Astrocyte of the cerebellum (primary cell): ENCODE data around the gene DIAPH3.

ENCODE experiments used
- DNase-seq: peaks from one replicate; pipeline ENCODE4 v3.0.0-alpha.2; 2011; ENCODE audit warnings: low read depth
- H3K4me3 ChIP-seq: 2 replicates; pipeline ENCODE4 v1.5.1; 2011; ENCODE audit warnings: mild to moderate bottlenecking, low read depth, low read length, moderate library complexity
- CTCF ChIP-seq: IDR thresholded peaks from 2 replicates; pipeline ENCODE4 v1.5.1; 2012; ENCODE audit warnings: low read length, low read depth, moderate library complexity, mild to moderate bottlenecking; ENCODE audit errors: missing control alignments
- in situ Hi-C: cut with HindIII; loops from 2 replicates; pipeline ENCODE4 v1.10.0; 2017; ENCODE audit warnings: low sequenced_read_pairs

The DIAPH3 gene

GRCh38 chr13:59963827-59964226 is 199.9 kb downstream of the DIAPH3 start:
- H3K4me3 ChIP-seq = no peak overlapping the region
- no peak for TF ChIP-seq CTCF
- in situ Hi-C loops = no loop called here
- DNase-seq = no peak

DNA sequence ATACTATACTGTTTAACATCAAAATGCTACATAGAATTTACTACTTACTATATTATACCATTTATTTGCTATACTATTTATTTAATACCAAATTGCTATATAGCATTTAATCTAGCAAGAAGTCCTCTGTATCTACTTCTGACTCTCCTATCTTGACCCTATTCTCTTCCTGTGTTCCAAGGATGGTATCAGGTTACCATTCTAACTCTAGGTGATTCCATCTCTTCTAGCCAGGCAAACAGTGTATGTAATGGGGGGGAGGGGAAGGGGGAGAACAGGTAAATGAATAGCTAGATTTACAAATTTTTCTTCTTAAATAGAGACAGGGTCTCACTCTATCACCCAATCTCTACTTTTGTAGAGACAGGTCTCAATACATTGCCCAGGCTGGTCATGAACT is 200.3 kb downstream of the DIAPH3 start:
- TF ChIP-seq CTCF = no peak
- DNase-seq = no peak
- in situ Hi-C loops = no loop called here
- no peak overlapping the region for H3K4me3 ChIP-seq

DNA sequence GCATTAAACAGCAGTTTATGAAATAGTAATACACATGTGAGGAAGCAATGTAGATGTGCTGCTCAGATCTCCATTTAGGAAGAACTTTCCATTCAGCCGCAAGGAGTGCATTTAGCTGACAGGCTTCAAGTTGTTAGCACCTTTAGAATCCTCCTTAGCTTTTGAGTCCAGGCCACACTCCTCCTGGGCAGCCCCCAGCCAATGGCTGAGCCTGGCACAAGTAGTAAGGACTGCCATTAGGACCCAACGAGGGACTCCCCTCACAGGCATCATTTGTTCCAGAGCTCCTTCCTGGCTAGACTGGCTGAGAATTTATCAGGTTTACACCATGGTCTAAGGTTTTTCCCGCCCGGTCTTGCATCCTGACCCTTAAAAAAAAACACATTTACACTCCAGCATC is 201.4 kb downstream of the DIAPH3 start:
- in situ Hi-C loops = no loop called here
- no peak for DNase-seq
- H3K4me3 ChIP-seq = no peak overlapping the region
- no peak for TF ChIP-seq CTCF

- no peak for DNase-seq
- H3K4me3 ChIP-seq = no peak overlapping the region
- in situ Hi-C loops = no loop called here
- no peak for TF ChIP-seq CTCF
Measured at GRCh38 chr13:59960683-59961082, 203.0 kb downstream of the DIAPH3 start.

DNA sequence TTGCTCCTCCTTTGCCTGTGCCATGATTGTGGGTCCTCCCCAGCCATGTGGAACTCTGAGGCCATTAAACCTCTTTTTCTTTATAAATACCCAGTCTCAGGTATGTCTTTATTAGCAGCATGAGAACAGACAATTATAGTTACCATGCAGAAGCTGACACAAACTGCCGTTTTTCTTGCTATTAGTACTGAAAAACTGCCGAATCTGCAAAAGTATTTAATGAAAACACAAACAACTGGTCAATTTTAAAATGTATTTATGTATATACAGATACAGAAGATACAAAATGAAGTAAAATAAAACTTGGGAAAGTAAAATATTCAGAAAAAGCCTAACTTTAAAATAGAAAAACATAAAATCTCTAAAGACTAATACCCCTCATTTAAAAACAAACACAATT is 206.3 kb downstream of the DIAPH3 start:
- in situ Hi-C loops = no loop called here
- DNase-seq = no peak
- H3K4me3 ChIP-seq = no peak overlapping the region
- no peak for TF ChIP-seq CTCF

GRCh38 chr13:59954601-59955000 is 209.1 kb downstream of the DIAPH3 start:
- TF ChIP-seq CTCF = no peak
- no peak overlapping the region for H3K4me3 ChIP-seq
- in situ Hi-C loops = no loop called here
- DNase-seq = no peak

- H3K4me3 ChIP-seq = no peak overlapping the region
- no peak for TF ChIP-seq CTCF
- in situ Hi-C loops = no loop called here
- peak; percentile 44 for DNase-seq
Measured at GRCh38 chr13:59951011-59951410, 212.7 kb downstream of the DIAPH3 start.
